Activated T-cell treated with anti-CD3 and anti-CD28 coated beads, Interleukin-2, amount 50 U/mL, for 24 hours (primary cell): Measurements from ENCODE around the gene PAX1.
A peak's percentile ranks its signal among the peaks of the same experiment; 100 is the strongest.

Experiments used
- DNase-seq: peaks from one replicate; pipeline ENCODE4 v3.0.0-alpha.2; 2020
- H3K27ac Mint-ChIP-seq: 2 replicates; pipeline ENCODE4 v1.8.0; 2020; ENCODE audit warnings: mild to moderate bottlenecking, mixed read lengths
- H3K27me3 Mint-ChIP-seq: 2 replicates; pipeline ENCODE4 v1.8.0; 2020; ENCODE audit warnings: mixed read lengths
- H3K36me3 Mint-ChIP-seq: 2 replicates; pipeline ENCODE4 v1.8.0; 2020; ENCODE audit warnings: low read depth, mixed read lengths
- H3K4me1 Mint-ChIP-seq: 2 replicates; pipeline ENCODE4 v1.8.0; 2020; ENCODE audit warnings: low read depth, mixed read lengths
- H3K4me3 Mint-ChIP-seq: 2 replicates; pipeline ENCODE4 v1.8.0; 2020; ENCODE audit warnings: mild to moderate bottlenecking, moderate library complexity, mixed read lengths
- H3K9me3 Mint-ChIP-seq: 2 replicates; pipeline ENCODE4 v1.8.0; 2020; ENCODE audit warnings: mixed read lengths

The PAX1 gene

GRCh38 chr20:21693322-21693721 lies 12.1 kb upstream of the PAX1 start:
- no peaks in the 10 kb centered on the region for H3K9me3 Mint-ChIP-seq
- no peaks in the 10 kb centered on the region for H3K4me1 Mint-ChIP-seq
- no peak overlapping the region for H3K27ac Mint-ChIP-seq
- H3K4me3 Mint-ChIP-seq: no peak overlapping the region
- DNase-seq: no peak
- peaks cover 47% of the 10 kb centered on the region for H3K27me3 Mint-ChIP-seq
- H3K36me3 Mint-ChIP-seq: no peaks in the 10 kb centered on the region

GRCh38 chr20:21698494-21699215 lies 6.8 kb upstream of the PAX1 start:
- Mint-ChIP-seq H3K27me3 (peaks cover 92% of the 10 kb centered on the region), H3K9me3 (no peaks in the 10 kb centered on the region), H3K4me1 (peaks cover 6% of the 10 kb centered on the region), H3K4me3 (no peak overlapping the region), H3K27ac (no peak overlapping the region), H3K36me3 (no peaks in the 10 kb centered on the region)
- no peak for DNase-seq

GRCh38 chr20:21699216-21699508 lies 6.3 kb upstream of the PAX1 start:
- Mint-ChIP-seq H3K36me3 (no peaks in the 10 kb centered on the region), H3K4me3 (no peak overlapping the region), H3K4me1 (peaks cover 8% of the 10 kb centered on the region), H3K27ac (no peak overlapping the region), H3K9me3 (no peaks in the 10 kb centered on the region), H3K27me3 (peaks cover 94% of the 10 kb centered on the region)
- DNase-seq: no peak

GRCh38 chr20:21701171-21701876 lies 4.1 kb upstream of the PAX1 start:
- no peaks in the 10 kb centered on the region for H3K9me3 Mint-ChIP-seq
- no peak overlapping the region for H3K4me3 Mint-ChIP-seq
- peaks cover 8% of the 10 kb centered on the region for H3K4me1 Mint-ChIP-seq
- H3K27me3 Mint-ChIP-seq: peaks cover 91% of the 10 kb centered on the region
- H3K27ac Mint-ChIP-seq: no peak overlapping the region
- DNase-seq: no peak
- no peaks in the 10 kb centered on the region for H3K36me3 Mint-ChIP-seq

- H3K4me1 Mint-ChIP-seq: peaks cover 8% of the 10 kb centered on the region
- H3K27ac Mint-ChIP-seq: no peak overlapping the region
- DNase-seq: no peak
- no peaks in the 10 kb centered on the region for H3K9me3 Mint-ChIP-seq
- no peak overlapping the region for H3K4me3 Mint-ChIP-seq
- no peaks in the 10 kb centered on the region for H3K36me3 Mint-ChIP-seq
- H3K27me3 Mint-ChIP-seq: peaks cover 91% of the 10 kb centered on the region
Observed at GRCh38 chr20:21702016-21702415, 3.4 kb upstream of the PAX1 start.

- Mint-ChIP-seq H3K9me3 (no peaks in the 10 kb centered on the region), H3K27me3 (peaks cover 94% of the 10 kb centered on the region), H3K36me3 (no peaks in the 10 kb centered on the region), H3K27ac (no peak overlapping the region), H3K4me3 (no peak overlapping the region), H3K4me1 (peaks cover 8% of the 10 kb centered on the region)
- peak; percentile 43 for DNase-seq
Observed at GRCh38 chr20:21702553-21703470, 2.7 kb upstream of the PAX1 start.

- DNase-seq: no peak
- peaks cover 94% of the 10 kb centered on the region for H3K27me3 Mint-ChIP-seq
- peaks cover 12% of the 10 kb centered on the region for H3K4me1 Mint-ChIP-seq
- H3K36me3 Mint-ChIP-seq: no peaks in the 10 kb centered on the region
- no peak overlapping the region for H3K27ac Mint-ChIP-seq
- no peak overlapping the region for H3K4me3 Mint-ChIP-seq
- no peaks in the 10 kb centered on the region for H3K9me3 Mint-ChIP-seq
Observed at GRCh38 chr20:21703717-21704407, 1.6 kb upstream of the PAX1 start.

- no peaks in the 10 kb centered on the region for H3K9me3 Mint-ChIP-seq
- no peak for DNase-seq
- H3K4me1 Mint-ChIP-seq: peaks cover 12% of the 10 kb centered on the region
- no peak overlapping the region for H3K27ac Mint-ChIP-seq
- no peak overlapping the region for H3K4me3 Mint-ChIP-seq
- no peaks in the 10 kb centered on the region for H3K36me3 Mint-ChIP-seq
- peaks cover 93% of the 10 kb centered on the region for H3K27me3 Mint-ChIP-seq
Observed at GRCh38 chr20:21704408-21705385, 767 bp upstream of the PAX1 start.

- no peak overlapping the region for H3K27ac Mint-ChIP-seq
- H3K4me1 Mint-ChIP-seq: peaks cover 12% of the 10 kb centered on the region
- H3K27me3 Mint-ChIP-seq: peaks cover 87% of the 10 kb centered on the region
- DNase-seq: no peak
- H3K4me3 Mint-ChIP-seq: no peak overlapping the region
- H3K36me3 Mint-ChIP-seq: no peaks in the 10 kb centered on the region
- H3K9me3 Mint-ChIP-seq: no peaks in the 10 kb centered on the region
Observed at GRCh38 chr20:21706261-21707195, 1.1 kb downstream of the PAX1 start.

GRCh38 chr20:21707267-21707666 lies 1.8 kb downstream of the PAX1 start:
- H3K36me3 Mint-ChIP-seq: no peaks in the 10 kb centered on the region
- H3K4me1 Mint-ChIP-seq: peaks cover 12% of the 10 kb centered on the region

GRCh38 chr20:21707999-21708737 lies 2.7 kb downstream of the PAX1 start:
- Mint-ChIP-seq H3K27ac (no peak overlapping the region), H3K36me3 (no peaks in the 10 kb centered on the region), H3K9me3 (no peaks in the 10 kb centered on the region), H3K4me3 (no peak overlapping the region), H3K27me3 (peaks cover 86% of the 10 kb centered on the region), H3K4me1 (peaks cover 6% of the 10 kb centered on the region)
- no peak for DNase-seq

More at GRCh38 chr20:21707267-21707666, 1.8 kb downstream of the PAX1 start:
- Mint-ChIP-seq H3K4me3 (no peak overlapping the region), H3K27ac (no peak overlapping the region), H3K27me3 (peaks cover 86% of the 10 kb centered on the region), H3K9me3 (no peaks in the 10 kb centered on the region)
- no peak for DNase-seq
